PC-9 (cell line): ENCODE data around the gene GRIN3A.

Source experiments
- EZH2 ChIP-seq: fragments of 200-600 bp; sonication (generic); IDR thresholded peaks from 2 replicates; pipeline ENCODE4 v1.8.0; 2017; ENCODE audit warnings: antibody characterized with exemption, low read depth
- TF ChIP-seq, protein P1 (sequence below): fragments of 200-600 bp; sonication (generic); conservative IDR thresholded peaks from 2 replicates; pipeline ENCODE4 v1.6.1; 2017; ENCODE audit warnings: mixed run types, antibody characterized with exemption, mild to moderate bottlenecking, moderate library complexity

DNA sequence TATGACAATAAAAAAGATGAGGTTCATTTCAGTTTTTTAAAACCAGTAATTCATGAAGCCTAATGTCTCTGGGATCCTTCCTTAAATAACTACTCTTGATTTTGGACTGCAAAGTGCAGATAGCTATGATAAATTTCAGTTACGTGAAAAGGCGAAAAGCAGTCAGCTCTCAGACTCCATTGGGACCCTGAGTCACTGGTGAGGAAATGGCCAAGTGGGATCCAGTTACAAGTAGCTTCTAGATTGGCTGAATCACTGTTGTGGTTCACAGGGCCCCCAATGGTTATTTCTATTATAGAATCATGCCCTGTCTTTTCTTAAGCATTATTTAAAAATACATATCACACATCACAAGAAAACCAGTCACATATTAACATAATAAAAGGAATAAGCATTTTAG is 112.6 kb downstream of the GRIN3A start:
- no peak for TF ChIP-seq EZH2
- TF ChIP-seq, protein P1, sequence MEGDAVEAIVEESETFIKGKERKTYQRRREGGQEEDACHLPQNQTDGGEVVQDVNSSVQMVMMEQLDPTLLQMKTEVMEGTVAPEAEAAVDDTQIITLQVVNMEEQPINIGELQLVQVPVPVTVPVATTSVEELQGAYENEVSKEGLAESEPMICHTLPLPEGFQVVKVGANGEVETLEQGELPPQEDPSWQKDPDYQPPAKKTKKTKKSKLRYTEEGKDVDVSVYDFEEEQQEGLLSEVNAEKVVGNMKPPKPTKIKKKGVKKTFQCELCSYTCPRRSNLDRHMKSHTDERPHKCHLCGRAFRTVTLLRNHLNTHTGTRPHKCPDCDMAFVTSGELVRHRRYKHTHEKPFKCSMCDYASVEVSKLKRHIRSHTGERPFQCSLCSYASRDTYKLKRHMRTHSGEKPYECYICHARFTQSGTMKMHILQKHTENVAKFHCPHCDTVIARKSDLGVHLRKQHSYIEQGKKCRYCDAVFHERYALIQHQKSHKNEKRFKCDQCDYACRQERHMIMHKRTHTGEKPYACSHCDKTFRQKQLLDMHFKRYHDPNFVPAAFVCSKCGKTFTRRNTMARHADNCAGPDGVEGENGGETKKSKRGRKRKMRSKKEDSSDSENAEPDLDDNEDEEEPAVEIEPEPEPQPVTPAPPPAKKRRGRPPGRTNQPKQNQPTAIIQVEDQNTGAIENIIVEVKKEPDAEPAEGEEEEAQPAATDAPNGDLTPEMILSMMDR, result no peak
